Fibroblast of lung (primary cell): Measurements from ENCODE around the gene GNL2.

ENCODE experiments used
- EZH2 ChIP-seq: IDR thresholded peaks from 2 replicates; pipeline ENCODE4 v1.5.1; 2012; ENCODE audit warnings: low read length, control low read depth, mild to moderate bottlenecking; ENCODE audit errors: missing control alignments
- TF ChIP-seq, protein P1 (sequence below), 2 donors: IDR thresholded peaks in 1 of 2; conservative IDR thresholded peaks in 1 of 2; 1 replicate in 1 of 2; 2 replicates in 1 of 2; pipeline ENCODE4 v1.5.1; 2011 to 2012; ENCODE audit warnings: low read length in 2 of 2, control low read depth in 1 of 2, inconsistent platforms in 1 of 2, low read depth in 1 of 2, mild to moderate bottlenecking in 1 of 2

GRCh38 chr1:37540036-37540785 lies 55.5 kb downstream of the GNL2 start:
- TF ChIP-seq, protein P1, sequence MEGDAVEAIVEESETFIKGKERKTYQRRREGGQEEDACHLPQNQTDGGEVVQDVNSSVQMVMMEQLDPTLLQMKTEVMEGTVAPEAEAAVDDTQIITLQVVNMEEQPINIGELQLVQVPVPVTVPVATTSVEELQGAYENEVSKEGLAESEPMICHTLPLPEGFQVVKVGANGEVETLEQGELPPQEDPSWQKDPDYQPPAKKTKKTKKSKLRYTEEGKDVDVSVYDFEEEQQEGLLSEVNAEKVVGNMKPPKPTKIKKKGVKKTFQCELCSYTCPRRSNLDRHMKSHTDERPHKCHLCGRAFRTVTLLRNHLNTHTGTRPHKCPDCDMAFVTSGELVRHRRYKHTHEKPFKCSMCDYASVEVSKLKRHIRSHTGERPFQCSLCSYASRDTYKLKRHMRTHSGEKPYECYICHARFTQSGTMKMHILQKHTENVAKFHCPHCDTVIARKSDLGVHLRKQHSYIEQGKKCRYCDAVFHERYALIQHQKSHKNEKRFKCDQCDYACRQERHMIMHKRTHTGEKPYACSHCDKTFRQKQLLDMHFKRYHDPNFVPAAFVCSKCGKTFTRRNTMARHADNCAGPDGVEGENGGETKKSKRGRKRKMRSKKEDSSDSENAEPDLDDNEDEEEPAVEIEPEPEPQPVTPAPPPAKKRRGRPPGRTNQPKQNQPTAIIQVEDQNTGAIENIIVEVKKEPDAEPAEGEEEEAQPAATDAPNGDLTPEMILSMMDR (conservative IDR thresholded peaks at IDR 0.05 in 1 of 2, IDR thresholded peaks at IDR 0.05 in 1 of 2; ENCODE audit: low read depth in 1 of 2, low read length in 2 of 2), result no peak
- TF ChIP-seq EZH2, result no peak
